Measurements from ENCODE around the gene ST6GAL1.
"Not testable (repeated sequence)": the region's sequence is repeated elsewhere in the genome, so short reads cannot be mapped to it uniquely, and the experiment has no call there.

Gene ST6GAL1

DNA sequence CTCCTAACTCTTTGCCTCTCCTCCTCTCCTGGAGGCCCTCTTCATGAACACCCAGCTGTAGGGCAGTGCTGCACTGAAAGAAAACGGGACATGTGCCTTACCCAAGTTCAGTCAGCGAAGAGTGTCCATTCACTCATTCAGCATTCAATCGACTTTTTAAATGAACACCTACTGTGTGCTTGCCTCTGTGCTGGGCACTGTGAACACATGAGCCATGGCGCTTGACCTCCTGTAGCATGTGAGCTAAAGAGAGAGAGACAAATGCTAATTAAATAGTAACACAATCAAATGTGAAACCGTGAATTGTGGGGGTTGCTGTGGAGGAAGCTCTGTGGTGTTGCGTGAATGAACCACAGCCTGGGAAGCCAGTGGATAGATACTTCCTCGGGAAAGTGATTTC is 43.4 kb downstream of the ST6GAL1 start:
- no peak for DNase-seq

DNA sequence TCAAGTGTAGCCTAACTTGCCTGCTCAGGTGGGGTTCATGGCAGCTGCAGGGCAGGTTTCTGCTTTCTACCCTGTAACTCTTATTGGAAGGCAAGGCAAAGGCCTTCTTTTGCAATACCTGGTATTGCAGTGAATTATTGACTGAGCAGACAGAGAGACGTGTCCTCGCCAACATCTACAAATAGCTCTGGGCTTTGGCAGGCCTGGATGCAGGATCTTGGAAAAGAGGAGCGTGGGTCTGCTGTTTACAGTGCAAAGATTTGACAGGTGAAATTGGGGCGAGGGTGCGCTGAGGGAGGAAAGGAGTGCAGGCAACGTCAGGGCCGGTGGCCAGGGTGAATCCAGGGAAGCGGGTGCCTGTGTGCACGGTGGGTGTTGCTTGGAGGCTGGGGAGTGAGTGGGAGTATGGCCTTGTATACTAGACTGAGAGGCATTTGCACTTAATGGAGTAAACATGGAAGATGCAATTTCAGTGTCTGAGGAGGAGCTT is 44.5 kb downstream of the ST6GAL1 start:
- no peak for DNase-seq

DNA sequence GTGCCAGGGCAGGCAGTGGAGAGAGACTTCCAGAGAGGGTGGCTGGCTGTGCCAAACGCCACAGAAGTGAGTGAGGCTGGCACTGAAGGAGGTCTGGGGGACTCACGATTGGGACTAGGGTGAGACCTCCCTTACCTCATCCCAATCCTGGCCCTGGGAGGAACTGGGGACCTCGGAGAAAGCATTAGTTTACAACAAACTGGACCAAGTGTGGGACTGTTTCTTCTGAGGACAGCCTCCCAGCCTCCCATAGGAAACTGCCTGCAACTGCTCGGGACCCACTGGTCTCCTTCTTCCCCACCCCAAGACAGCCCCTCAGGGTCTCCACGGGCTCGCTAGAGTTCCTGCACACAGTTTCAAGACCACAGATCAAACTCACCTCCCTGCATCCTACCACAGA is 45.4 kb downstream of the ST6GAL1 start:
- DNase-seq, result no peak

DNA sequence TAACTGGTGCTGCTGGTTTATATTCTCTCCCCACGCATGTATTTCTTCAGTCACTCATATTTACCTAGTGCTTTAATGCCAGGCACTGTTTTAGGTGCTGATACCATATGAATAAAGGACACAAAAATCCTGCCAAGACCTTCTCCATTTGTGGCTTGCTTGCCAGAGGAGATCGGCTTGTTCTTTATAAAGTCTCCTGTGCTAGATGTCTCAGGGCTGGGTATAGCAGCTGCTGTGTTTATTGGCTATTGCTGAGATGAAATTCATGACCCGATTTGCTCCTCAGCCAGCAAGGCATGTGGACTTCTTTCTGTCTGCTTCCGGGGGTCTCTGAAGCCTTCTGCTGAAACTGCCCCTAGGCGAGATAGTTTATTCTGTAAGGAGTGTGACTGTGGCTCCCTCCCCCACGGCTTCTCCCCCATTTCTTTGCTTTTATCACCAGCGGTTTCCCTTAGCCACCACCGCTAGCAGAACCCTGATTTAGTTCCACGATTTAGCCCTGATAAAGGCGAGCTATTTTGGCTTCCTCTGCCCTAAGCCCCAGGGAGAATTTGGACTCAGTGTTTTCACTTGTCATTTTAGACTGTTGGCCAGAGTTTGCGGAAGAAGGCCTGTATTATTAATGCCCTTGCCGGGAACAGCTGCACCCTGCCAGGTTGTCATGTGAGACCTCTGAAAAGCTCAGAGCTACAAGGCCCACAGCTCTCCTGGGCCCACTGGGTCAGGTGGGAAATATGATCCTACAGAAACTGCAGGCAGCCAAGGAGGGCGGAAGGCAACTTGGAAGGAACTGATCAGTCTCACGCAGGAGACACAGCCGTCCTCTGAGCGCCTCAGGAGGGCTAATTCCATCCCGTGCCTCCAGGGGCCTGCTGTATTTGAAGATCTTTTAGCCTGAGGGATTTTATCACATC is 46.8 kb downstream of the ST6GAL1 start:
- peak; percentile 61 for DNase-seq

DNA sequence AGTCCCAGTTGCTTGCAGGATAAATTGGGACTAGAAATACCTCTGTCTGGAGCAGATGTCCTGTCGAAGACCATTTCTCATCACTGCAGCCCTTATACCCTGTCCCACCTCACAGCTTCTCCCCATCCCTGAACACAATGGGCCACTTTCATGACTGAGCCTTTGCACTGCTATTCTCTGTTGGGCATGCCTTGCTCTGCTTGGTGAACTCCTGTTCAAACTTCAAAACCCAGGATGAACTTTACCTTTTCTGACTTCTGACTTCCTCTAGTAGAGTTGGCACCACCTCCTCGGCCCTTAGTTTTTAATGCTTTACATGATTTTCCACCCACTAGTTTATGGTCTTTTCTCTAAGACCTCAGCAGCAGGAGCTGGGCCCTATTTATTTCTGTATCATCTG is 48.4 kb downstream of the ST6GAL1 start:
- DNase-seq, result no peak

DNA sequence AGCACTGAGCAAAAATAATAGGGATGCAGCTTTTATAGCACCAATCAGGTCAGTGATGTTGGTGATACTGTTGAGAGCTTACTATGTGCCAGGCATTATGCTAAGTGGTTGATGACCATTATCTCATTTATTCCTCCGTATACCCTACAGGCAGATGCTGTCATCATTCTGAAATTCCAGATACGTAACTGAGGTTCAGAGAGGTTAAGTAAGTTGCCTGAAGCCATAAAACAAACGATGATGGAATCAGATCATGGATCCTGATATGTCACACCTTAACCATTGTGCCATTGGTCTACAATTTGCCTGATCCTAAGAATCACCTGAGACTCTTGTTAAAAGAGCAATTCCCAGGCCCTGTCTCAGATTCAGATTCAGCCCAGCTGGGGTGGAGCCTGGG is 49.5 kb downstream of the ST6GAL1 start:
- DNase-seq, result no peak

DNA sequence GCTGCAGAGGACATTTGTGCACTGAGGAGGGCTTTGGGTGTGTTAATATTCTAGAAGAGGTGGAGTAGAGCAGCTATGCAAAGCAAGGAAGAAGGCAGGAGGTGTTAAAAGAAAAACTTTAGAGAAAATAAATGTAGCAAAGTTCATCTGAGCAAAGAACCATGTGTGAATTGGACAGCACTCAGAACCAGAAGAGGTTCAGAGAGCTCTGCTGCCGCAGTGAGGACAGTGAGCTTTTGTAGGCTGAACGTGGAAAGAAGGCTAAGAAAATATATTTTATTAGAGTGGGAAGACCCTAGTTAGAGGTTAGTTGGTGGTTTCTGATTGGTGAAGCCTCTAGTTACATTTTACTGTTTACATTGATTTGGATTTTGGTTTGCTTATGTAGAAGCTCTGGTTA is 50.7 kb downstream of the ST6GAL1 start:
- no peak for DNase-seq

DNA sequence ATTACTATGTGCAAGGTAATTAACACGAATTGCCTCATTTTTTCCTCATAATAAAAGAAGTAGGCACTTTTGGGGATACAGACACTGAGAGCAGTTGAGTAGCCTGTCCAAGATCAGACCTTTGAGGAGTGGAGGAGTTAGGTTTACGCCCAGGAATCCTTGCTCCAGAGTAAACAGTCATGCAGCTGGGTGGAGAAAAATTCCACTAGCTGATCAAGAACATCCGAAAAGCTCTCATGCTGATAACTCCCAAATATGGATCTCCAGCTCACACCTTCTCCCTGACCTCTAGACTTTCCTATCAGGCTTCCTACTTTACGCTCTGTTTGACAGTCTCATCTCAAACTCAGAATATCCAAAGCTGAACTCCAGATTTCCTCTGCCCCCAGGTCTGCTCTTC is 53.3 kb downstream of the ST6GAL1 start:
- DNase-seq, result no peak

DNA sequence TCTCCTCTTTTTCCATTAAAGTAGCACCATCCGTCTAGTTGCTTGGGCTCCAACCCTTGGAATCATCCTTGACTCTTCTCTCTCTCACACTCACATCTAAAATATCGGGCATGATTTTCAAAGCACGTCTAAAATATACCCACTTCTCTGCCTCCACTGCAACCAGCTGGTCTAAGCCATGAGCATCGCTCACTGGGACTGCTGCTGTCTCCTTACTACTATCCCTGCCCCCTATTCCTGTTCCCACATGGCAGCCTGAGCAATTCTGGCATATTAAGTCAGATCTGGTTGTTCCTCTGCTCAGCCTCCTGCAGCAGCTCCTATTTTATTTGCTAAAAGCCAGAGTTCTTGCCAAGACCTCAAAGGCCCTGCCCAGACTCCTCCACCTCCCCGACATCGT is 53.7 kb downstream of the ST6GAL1 start:
- no peak for DNase-seq

DNA sequence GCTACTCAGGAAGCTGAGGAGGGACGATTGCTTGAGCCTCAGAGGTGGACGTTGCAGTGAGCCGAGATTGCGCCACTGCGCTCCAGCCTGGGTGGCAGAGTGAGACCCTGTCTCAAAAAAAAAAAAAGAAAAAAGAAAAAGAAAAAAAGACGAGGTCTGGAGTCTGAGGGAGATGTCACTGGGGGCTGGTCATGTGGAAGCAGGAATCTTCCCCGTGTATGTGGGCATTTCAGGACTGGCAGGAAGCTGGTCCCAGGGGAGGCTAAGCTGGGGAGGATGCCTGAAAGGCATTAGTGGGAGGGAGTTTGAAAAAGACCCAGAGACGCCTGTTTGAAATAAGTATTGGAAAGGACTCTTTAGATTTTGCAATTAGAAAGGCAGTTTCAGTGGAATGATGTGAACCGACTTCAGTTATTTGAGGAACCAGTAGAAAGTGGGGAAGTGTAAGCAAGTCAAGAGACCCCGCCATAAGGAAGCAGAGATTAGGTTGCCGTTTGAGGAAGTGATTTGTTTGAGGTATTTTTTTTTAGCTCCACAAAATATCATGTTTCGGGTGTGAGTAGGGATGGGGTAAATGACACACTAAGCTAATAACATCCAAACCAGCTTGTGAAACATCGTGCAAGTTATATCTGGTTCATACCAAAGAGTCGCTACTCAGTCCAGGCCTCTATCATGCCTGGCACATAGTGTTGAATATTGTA is 55.5 kb downstream of the ST6GAL1 start:
- no peak for DNase-seq

DNA sequence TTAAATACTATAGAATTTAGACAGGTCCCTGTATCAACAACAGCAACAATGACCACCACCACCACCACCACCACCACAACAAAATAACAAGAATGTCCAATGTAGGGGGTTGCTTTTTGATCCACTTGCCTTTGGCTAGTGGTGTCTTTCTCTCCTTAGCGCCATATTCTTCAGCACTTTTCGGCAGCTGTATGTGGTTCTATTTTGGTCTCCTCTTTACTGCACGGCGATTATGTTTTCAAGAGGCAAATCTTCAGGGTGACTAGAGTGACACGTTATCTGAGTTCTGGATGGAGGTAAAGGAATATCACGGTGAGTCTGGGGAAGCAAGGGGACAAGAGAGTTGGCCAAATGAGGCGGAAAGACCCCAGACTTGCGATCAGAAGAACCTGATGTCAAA is 56.1 kb downstream of the ST6GAL1 start:
- DNase-seq, result no peak

DNA sequence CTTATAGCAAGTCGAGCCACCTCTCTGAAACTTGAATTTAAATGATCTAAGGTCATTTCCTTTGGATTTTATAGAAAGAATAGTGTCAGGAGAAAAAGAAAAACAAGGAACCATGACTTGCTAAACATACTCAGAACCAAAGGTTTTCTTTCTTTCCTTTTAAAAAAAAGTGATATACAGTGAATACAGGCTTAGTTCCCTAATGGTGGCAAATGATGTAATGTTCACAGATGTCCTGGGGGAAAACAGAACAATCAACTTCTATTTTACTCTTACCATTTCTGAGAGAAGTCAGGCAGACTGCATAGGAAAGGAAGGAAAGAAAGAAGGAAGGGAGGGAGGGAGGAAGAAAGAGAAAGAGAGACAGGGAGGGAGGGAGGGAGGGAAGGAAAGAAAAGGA is 56.5 kb downstream of the ST6GAL1 start:
- DNase-seq, result no peak

DNA sequence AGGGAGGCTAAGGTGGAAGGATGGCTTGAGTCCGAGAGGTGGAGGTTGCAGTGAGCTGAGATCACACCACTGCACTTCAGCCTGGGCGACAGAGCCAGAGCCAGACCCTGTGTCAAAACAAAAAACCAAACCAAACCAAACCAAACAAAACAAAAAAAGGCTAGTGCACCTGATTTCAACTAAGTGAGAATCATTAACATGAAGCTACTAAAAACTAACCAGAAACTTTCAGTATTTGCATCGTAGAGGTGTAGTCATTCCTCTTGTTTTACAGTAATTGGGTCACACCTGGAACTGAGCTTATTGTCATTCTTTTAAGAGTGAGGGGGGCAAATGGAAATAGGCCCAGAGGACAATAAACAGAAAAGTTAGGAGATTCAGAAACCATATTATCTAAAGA is 58.5 kb downstream of the ST6GAL1 start:
- DNase-seq, result no peak

DNA sequence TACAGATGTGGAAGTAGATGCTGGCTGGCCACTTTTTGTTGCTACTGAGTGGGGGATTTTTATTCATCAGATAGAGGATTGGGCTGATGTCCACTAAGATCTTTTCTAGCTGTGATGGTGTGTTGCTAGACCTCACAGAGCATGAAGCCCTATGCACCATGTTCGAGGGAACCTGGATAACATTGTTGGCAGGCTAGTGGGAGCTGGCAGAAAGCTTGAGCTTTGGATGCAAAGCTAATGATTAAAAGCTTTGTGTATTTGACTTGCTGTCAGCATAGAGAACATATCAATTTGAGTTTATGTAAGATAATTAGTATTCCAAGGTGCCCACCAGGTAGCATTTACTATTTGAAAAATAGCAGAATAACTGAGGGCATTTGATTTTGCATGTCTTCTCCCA is 59.1 kb downstream of the ST6GAL1 start:
- DNase-seq, result no peak

DNA sequence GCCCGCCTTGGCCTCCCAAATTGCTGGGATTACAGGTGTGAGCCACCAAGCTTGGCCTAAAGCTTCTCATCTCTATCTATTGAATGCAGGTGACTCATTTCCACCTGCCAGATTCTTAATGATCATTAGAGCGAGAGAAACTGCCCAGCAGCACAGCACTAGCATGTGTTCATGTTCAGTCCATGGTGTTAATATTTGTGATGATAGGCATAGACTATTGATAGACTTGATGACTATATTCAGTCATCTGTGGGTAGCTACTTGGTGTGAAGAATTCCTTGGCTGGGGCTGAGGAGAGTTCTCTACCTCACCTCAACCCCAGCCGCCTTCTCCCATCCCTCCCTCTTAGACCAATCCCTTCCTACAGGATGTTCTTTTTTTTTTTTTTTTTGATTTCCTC is 60.0 kb downstream of the ST6GAL1 start:
- DNase-seq, result no peak

DNA sequence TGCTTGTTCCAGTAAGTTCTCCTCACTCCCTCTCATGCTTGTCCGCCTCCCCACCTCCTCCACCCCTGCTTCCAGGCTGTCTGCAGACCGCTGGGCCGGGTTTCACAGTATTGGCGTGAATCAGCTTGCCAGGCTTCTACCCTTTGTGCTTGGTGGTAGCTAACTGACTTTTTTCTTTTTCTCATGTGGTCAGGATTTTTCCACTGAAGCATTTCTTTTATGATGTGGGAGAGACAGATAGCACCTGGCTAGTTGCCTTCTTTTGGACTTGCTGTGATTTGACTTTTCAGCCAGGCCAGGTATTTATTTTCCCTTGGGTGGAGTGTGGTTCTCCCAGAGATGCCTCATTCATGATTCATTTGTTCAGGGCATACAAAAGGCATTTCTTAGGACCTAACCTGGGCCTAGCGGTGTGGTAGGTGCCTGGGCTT is 60.6 kb downstream of the ST6GAL1 start:
- DNase-seq, result no peak

DNA sequence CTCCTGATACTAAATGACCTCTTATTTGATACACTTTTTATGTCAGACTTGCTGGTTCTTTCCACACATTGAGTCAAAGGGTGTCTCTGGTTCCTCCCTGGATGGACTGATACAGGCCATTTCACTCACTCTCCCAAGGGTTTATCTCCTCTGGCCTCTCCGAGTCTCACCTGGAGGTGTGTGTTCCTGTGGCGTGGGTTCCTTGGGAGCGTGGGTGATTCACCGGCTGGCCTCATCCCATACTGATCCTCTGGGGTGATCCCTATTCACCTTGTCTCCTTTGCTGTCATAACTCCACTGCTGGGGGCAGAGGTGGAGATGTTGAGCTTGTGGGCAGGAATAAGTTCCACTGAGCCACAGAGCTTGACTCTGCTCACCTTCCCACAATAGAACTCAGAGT is 61.1 kb downstream of the ST6GAL1 start:
- no peak for DNase-seq

DNA sequence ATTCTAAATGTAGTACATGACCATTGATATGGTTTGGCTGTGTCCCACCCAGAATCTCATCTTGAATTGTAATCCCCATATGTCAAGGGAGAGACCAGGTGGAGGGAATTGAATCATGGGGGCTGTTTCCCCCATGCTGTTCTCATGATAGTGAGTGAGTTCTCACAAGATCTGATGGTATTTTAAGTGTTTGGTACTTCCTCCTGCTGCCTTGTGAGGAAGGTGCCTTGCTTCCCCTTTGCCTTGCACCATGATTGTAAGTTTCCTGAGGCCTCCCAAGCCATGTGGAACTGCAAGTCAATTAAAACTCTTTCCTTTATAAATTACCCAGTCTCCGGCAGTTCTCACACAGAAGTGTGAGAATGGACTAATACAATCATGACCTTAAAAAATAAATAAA is 61.8 kb downstream of the ST6GAL1 start:
- not testable (repeated sequence) for DNase-seq

DNA sequence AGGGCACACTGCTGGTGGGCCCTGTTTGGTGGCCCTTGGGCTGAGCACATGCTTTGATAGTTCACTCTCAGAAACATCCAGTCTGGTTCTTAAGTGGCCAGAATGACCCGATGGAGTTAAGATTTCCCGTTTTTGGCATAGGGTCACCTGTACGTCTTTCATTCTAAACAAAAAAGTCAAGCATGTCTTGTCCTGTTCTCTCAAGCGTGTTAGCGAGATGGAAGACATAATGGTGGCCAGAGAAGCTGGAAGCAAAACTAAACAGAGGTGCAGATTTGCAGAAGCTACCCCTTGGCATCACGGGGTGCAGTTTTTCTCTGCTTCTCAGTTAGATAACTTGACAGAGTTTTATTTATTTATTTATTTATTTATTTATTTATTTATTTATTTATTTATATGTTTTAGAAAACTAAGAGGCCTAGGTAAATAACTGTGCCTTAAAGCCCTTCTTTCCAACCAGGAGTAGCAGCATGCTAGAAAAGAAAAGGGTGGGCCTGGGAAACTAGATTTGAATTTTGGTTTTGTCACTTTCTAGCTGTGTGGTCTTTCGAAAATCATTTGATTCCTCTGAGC is 63.0 kb downstream of the ST6GAL1 start:
- no peak for DNase-seq

DNA sequence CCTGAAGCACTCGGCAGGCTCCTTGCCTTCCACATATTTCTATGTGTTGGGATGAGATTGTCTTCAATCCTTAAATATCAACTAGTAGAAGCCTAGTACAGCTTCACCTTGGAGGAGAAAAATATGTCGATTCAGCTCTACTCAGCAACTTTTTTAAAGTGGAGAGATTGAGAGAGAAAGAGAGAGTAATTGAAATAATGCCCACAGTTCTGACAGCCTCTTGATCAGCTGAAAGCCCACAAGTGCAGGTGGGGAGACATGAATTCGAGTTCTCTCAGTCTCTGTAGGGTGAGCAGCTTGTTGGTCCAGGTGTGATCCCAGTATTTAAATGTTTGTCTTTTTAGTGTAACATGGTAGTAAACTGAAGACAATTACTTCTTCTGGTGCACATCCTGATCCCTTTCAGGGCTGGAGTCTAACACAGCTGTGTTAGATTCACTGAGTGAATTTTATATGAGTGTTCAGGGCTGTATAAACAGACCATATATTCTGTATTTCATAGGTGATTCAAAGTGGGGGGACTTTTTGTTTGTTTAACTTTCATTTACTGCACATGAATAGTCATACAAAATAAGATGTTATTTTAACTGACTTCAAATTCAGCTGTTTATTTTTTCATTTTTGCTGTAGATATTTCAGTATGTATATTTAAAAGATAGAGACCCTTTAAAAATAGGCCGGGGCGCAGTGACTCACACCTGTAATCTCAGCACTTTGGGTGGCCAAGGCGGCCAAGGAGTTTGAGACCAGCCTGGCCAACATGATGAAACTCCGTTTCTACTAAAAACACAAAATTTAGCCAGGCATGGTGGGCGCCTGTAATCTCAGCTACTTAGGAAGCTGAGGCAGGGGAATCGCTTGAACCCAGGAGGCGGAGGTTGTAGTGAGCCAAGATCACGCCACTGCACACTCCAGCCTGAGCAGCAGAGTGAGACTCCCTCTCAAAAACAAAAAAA is 64.0 kb downstream of the ST6GAL1 start:
- no peak for DNase-seq

DNA sequence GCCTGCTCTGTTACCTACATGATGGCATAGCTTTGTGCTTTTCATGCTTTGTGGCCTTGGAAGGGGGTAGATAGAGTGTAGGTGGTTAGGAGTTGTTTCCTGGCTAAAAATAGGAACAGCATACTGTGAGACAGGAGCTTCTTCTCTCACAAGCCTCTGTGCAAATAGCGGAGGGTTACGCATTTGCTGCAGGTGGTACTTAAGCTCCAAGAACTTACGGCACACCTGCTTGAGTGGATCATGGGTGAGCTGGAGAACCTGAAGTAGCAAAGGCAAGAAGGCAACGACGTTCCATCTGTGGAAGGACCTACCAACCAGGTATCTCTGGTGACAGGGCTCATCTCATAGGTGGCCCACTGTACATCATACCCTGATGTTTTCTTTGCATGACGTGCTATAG is 66.0 kb downstream of the ST6GAL1 start:
- peak; percentile 43 for DNase-seq

DNA sequence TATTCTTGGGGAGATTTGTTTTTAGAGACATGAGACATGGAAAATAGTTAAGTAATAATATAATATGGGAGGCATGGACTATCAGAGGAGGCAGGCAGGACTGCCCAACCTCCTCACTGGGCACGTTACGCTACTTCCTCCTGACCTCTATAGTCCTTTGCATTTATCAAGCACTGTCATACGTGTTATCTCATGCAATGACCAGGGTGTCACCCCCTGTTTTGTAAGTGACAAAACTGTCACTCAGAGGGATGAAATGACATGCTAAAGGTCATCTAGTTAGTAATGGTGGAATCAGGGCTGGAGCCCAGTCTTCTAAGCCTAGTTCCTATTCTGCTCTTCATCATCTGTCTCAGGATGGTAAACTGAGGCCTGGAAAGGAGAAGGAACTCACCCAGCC is 66.7 kb downstream of the ST6GAL1 start:
- DNase-seq, result no peak

DNA sequence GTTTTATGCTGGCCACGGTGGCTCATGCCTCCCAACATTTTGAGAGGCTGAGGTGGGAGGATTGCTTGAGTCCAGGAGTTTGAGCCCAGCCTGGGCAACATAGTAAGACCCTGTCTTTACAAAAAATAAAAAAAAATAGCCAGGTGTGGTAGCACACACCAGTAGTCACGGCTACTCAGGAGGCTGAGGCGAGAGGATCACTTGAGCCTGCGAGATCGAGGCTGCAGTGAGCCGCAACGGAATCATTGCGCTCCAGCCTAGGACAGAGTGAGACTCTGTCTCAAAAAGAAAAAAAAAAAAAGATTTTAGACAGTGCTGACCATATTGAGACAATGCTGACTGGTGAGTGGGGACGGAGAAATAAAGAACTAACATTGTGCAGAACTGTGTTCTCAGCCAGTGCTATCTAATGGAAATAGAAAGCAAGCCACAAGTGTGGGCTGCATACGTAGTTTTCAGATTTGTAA is 67.2 kb downstream of the ST6GAL1 start:
- DNase-seq, result no peak
